Measurements from ENCODE around the gene UTP18.
"Not testable (repeated sequence)": the region's sequence is repeated elsewhere in the genome, so short reads cannot be mapped to it uniquely, and the experiment has no call there.

Gene UTP18

DNA sequence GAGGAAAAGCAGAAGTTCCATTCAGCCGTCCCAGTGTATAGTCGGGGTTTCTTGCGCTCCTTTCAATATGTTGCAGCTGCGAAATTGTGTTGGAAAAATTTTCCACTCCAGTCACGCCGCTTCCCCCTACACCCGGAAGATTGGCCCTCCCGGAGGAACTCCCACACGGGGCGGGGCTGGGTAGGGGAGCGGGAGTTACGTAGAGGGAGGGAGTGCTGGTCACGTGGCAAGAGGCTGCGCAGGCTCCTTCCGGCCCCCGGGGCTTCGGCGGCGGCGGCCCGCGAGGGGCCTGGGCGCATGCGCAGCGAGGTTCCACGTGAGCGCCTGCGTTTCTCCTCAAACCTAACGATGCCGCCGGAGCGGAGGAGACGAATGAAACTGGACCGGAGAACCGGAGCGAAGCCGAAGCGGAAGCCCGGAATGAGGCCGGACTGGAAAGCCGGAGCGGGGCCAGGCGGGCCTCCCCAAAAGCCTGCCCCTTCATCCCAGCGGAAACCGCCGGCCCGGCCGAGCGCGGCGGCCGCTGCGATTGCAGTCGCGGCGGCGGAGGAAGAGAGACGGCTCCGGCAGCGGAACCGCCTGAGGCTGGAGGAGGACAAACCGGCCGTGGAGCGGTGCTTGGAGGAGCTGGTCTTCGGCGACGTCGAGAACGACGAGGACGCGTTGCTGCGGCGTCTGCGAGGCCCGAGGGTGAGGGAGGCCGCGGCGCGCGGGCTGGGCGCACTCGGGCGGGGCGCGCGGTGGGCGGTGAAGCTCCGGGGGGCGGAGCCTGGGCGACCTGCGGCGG is at the start of gene UTP18:
TSS of gene UTP18 (plus strand) at position 310 of the 787 bp plus-strand sequence. CDS start at position 349, 39 bp downstream.
- DNase-seq: peak; percentile 99

DNA sequence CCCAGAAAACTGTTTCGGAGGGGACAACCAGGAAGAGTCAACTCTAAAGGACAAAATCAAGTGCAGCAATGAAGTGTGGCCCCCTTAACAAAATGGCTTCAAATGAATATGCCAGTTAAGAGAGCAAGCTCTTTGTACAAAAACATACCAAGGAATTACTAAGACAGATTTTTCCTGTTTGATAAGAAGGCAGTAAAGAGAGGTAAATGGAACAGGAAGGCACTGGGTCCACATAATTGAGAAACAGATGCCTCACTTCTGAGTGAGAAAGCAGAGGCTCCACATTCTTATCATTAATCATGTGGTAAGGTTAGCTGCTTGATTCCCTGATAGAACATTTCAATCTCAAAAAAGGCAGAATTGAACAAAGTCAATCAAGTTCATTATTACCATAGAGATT is 45.4 kb upstream of the UTP18 start:
- no peak for DNase-seq

DNA sequence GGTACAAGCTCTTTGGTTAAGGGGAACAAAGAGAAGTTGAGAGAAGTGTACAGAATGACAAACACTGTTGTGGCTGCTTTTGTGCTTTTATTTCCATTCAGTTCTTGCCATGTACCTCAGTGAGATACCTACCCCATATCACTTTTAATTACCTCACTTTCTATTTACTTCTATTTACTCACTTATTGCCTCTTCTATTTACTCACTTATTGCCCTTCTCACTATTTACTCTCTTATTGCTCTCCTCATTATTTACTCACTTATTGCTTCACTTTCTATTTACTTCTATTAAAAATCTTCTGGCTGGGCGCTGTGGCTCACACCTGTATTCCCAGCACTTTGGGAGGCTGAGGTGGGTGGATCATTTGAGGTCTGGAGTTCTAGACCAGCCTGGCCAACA is 42.4 kb upstream of the UTP18 start:
- no peak for DNase-seq

DNA sequence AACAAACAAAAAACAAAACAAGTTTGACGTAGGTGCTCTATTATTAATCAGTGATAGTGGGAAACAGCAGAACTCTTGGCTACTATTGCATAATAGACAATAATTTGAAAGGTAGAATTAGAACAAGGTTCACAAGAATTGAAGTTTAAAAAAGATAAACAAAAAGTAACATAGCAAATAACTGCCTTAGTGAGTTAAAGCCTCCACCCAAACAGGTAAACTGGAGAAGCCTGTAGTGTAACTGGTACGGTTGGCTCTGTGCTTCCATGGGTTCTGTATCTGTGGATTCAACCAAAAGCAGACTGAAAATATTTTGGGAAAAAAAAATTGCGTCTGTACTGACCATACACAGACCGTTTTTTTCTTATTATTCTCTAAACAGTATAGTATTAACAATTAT is 39.0 kb upstream of the UTP18 start:
- DNase-seq: no peak

DNA sequence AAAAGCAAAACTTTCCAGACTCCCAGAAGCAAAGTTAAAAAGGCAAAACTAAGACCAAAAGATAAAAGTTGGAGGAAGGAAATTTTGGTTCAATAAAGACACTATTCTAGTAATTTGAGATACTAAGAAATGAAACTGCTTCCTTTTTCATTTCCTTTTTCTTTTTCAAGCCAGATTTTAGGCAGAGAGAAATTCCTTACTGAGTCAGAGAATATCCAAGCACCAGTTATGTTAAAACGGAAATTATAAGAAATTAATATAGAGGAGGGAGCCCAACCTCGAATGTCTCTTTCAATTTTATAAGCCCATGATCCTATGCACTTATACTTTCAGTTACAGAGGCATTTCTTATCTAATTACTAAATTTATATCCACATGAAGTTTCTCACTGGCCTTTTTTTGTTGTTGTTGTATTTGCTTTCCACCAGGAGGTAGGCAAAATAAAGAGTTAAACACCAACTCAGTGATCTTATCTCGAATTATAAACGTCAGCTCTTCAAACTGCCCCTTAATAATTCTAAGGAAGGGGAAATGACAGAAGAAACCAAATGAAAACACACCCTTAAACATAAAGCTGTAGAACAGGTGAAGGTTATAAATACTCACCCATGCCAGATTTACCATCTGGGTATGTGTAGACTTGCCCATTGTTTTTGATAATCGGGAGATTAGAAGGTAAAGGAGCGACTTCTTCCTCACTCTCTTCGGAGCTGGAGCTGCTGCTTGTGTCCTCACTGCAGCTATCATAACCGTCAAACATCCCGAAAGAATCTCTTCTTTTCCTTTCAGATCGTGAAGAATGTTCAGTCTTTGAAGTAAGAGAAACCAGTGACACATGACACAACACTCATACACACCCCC is 35.7 kb upstream of the UTP18 start:
- peak; percentile 41 for DNase-seq

DNA sequence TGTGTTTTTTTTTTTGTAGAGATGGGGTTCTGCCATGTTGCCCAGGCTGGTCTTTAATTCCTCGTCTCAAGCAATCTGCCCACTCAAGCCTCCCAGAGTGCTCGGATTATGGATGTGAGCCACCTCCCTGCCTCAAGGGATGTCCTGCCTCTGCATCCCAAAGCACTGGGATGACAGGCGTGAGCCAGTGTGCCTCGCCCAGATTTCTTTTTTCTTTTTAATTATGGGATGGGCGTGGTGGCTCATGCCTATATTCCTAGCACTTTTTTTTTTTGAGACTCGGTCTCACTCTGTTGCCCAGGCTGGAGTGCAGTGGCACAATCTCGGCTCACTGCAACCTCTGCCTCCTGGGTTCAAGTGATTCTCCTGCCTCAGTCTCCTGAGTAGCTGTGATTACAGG is 34.8 kb upstream of the UTP18 start:
- DNase-seq: not testable (repeated sequence)

DNA sequence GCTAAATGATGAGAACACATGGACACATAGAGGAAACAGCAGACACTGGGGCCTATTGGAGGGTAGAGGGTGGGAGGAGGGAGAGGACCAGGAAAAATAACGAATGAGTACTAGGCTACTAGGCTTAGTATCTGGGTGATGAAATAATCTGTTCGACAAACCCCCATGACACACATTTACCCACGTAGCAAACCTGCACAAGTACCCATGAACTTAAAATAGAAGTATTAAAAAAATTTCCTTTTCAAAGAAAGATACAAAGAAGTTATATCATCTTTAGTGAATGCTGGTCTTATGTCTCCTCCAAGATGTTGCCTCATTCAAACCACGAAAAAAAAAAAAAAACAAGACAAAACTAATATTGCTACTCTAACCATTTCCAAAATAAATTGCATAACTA is 32.2 kb upstream of the UTP18 start:
- peak; percentile 10 for DNase-seq

DNA sequence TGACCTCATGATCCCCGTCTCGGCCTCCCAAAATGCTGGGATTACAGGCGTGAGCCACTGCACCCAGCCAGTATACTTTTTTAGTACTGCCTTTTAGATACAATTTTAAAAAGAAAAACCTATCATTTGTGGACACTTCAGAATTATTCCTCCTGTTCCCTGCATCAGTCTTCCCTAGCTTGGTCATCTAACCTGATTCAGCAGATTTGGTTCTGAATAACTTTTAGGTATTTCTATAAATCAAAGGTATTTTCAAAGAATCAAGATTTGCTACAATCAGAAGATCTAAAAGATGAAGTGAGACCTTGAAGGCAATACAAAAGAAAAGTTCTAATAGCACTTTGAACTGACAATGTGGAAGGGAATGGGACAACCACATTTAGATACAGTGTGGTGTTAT is 30.5 kb upstream of the UTP18 start:
- no peak for DNase-seq

DNA sequence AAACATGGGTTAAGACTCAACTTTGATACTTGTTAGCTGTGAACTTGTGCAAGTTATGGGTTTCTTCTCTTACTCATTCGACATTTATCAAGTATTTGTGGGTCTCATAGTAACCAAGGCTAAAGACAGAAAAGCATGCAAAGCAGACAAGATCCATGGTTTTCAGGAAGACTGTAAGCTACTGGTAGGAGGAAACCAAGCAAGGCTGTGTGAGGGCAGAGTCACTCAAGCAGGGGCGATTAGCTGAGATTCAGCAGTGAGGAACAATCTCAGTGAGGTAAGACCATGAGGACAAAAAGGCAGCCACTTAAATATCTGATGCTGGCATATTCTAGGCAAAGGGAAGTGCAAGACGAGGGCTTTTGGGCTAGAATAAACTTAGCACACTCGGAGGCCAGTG is 30.0 kb upstream of the UTP18 start:
- peak; percentile 10 for DNase-seq

DNA sequence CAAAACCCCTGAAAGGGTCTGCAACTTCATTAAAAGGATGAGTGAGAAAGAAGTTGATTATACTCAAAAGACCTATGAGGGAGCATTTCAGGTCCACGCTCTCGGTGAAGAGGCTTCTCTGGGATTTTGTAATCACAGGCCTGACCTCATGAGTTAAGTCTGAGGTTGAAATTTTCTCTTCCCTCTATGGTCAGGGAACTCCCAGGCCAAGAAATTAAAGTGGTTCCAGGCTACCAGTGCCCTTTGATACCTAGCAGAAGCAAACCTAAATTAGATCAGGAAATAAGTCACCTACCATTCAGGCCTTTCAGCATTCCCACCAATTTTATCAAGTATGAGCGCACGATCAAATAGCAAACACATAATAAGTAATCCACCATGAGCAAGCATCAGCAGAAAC is 28.3 kb upstream of the UTP18 start:
- DNase-seq: peak; percentile 39

DNA sequence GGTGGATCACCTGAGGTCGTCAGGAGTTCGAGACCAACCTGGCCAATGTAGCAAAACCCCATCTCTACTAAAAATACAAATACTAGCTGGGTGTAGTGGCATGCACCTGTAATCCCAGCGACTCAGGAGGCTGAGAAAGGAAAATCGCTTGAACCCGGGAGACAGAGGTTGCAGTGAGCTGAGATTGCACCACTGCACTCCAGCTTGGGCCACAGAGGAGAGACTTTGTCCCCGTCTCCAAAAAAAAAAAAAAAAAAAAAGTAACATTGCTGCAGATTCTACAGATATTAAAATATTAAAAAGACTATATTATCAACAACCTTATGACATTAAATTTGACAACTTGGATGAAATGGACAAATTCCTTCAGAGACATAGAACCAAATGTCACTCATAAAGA is 26.2 kb upstream of the UTP18 start:
- no peak for DNase-seq

DNA sequence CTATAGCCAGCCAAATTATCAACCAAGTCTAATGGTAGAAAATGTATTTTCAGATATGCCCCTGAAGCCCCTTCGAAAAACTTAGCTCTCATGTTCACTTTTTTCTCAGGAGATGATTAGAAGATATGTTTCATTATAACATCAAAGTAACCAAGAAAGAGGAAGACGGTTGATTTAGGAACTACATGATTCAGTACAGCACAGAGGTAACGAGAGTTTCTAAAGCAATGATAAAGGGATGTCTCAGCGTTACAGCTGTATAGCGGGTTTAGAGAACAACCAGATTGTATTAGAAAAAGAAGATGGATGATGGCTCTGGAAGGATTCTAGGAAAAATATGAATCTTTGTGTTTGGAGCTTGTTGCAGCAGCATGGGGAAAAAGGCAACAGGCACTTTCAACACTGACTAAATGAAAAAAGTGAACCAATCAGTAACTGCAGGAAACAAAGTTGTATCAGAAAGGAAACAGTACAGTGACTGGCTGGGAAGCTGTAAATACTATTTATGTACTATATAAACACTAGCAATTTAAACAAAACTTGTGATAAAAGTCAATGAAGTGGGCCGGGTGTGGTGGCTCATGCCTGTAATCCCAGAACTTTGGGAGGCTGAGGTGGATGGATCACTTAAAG is 22.0 kb upstream of the UTP18 start:
- peak; percentile 35 for DNase-seq

DNA sequence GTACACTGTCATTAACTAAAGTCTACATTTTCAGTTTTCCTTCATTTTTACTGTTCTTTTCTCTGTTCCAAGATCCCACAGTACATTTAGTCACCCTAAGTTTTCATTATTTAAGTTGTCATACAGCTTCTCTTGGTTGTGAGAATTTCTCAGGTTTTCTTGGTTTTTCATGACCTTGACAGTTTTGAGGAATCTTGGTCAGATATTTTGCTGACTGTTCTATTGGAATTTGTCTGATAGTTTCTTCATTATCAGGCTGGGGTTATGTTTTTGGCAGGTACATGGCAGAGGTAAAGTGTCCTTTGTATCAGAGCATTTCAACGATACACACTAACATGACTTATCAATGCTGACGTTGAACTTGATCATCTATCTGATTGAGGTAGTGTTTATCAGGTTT is 20.1 kb upstream of the UTP18 start:
- DNase-seq: no peak

DNA sequence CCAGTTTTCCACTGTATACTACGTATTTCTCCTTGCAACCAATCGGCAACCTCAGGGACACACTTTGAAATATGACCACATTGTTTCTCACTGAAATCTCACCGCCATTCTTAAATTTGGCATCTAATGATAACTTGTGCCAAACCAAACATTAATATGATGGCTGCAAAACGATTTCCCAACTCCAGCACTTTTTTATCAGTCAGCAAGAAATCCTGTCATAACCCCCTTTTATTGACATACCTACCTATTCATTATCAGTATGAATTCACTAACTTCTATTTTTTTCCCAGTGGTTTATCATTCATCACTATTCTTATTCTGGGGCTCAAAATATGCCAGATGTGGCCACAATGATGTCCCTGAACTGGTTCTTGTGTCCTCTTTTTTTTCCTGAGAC is 16.3 kb upstream of the UTP18 start:
- DNase-seq: no peak

DNA sequence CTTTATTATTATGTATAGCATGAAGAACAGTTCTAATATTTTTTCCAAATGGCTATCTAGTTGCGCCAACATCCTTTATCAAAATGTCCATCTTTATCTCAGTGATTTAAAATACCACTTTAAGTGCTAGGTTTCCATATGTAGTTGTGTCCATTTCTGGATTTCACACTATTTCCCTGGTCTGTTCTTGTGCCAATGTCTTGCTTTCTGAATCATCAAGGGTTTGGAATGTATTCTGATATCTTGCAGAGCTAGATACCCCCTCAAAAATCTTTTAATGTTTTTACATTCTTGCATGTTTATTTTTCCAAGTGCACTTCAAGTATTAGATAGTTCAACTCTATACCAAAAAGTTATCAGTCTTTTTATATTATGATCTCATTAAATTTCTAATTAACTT is 14.8 kb upstream of the UTP18 start:
- DNase-seq: no peak

DNA sequence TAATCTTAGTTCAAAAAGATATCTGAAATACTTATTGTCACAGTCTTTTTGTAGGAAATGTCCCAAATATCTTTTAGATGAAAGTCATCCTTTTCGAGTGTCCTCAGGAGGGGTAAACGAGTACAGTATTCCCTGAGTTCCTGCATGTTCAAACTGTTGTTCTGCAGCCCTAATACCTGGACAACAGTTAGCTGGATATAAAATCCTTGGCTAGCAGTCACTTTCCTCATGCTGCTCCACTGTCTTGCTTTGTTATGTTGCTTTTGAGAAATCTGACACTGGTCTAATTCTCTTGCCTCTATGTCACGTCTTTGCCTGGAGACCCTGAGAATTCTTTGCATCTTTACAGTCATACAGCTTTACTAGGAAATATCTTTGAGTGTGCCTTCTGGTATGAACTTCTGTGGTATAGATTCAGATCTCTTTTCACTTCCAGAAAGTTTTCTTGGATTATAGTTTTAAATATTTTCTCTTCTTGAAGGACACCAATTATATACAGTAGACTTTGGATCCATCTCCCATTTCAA is 10.0 kb upstream of the UTP18 start:
- DNase-seq: no peak

DNA sequence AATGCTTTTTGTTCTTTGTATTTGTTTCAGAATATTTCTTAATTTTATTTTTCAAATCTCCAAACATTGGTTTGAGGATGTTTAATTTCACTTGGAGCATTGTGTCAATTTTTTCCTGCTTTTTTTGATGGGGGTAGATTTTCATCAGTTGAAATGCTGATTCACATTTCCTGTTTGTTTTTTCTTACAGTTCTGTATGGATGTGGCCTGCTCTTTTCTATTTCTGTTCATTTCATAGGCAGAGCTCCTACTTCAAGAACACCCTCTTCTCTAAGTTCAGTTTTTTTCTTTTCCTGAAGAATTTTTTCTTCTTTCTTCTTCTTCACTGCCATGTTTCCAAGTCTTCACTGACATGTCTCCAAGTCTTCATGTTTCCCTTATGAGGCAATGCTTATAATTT is 9.3 kb upstream of the UTP18 start:
- DNase-seq: no peak

DNA sequence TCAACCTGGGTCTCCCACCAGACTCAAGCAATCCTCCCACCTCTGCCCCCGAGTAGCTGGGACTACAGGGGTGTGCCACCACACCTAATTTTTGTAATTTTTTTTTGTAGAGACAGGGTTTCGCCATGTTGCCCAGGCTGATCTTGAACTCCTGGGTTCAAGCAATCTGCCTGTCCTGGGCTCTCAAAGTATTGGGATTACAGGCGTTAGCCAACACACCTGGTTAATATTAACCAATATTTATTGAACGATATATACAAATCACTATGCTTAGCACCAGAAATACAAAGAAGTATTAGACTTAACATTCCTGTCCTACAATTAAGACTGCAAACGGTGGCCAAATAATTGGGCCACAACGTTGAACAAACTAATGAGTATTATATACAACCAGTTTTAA is 4.7 kb upstream of the UTP18 start:
- no peak for DNase-seq

DNA sequence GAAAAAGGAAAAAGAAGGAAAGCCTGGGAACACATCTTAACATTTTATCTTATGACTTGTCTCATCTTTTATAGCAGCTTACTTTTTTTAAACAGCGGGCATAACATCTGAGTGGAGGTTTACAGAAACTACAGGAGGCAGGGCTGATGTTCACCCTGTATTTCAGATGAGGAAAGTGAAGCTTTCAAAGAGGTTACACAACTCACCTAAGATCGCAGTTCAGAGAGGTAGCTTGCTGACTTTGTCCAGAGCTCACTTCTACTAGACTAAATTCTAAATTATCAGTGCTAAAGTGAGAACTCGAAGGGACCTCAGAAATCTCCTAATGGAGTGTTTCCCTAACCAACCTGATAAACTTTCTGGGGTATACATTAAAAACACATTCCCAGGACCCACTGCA is 4.2 kb upstream of the UTP18 start:
- DNase-seq: no peak

DNA sequence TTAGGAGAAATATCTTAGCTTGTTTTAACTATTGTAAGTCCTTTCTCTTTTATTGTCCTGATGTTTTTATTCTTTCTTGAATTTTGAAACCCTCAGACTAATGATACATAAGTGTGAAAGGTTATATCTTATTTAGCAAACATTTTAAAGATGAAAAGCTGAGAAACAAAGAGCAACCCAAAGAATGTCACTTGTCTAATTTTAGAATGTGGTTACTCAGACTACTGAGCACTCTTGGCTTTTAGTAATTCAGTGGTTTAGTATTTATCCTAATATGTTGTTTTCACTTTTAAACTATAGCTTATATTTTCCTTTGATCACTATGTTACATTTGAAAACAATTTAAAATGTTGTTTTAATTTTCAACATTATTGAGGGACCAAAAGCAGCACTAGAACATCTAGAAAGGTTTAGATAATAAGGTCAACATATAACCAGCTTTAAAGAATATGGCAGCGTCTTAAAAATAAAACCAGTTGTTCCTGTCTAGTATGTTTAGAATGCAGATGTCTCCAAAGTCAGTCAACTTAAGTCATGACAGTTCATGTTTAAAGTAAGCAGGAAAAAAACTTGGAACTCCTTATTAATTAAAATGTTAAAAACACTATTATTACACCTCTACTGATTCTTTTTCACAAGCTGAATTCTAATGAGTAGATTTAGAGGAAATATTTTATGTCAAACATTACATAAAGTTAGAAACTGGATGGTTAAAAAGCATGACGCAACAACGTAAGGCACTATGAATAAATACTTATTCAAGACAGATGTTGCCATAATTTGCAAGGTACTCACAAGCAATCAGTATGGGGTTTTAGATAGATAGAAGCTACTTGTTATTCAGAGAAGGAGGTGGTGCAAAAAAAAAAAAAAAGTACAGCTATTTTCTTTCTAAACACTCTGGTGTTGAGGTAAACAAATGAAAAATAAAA is 2.9 kb upstream of the UTP18 start:
- DNase-seq: peak; percentile 12

DNA sequence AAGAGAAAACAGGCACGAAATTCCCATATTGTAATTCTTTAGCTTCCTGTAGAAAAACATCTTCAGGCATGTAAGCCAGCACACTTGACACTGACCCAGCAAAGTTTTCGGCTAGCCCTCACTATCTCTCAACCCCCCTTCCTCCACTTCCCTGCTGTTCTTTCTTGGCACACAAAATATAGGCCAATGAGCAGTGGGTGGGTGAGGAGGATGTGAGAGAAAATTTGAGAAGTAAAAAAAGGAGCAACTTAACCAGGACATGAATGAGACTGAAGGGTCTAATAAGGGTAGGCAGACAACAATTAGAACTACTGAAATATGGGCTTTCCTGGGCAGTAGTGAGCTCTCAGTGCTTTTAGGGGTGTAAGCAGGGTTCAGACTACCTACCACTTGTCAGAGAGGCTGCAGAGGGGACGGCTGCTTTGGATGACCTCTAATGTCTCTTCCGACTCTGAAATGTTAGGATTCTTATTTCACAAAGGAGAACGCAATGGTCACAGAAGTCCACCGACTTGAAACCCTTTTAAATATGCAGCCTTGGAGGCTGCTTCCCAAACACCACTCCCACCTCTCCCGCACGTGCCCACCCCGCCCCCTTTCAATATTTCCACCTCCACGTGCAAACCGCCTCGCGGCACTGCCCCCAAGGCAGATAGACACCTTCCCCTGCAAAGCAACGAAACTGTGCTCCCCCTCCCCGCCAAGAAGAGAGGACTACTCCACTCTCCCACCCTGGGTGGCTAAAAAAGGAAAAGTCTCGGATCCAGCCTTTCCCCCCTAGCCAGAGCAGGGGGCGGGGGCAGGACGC is 1.4 kb upstream of the UTP18 start:
- DNase-seq: peak; percentile 71
